ENCODE results near the gene DCXR. TPM values are rescaled to one million over a fixed set of nuclear protein-coding genes. Genes with fewer than 3 reads are reported as not detected.

Gene DCXR
- total RNA-seq, 2 donors from 2014 or later = 235 to 744 TPM

DNA sequence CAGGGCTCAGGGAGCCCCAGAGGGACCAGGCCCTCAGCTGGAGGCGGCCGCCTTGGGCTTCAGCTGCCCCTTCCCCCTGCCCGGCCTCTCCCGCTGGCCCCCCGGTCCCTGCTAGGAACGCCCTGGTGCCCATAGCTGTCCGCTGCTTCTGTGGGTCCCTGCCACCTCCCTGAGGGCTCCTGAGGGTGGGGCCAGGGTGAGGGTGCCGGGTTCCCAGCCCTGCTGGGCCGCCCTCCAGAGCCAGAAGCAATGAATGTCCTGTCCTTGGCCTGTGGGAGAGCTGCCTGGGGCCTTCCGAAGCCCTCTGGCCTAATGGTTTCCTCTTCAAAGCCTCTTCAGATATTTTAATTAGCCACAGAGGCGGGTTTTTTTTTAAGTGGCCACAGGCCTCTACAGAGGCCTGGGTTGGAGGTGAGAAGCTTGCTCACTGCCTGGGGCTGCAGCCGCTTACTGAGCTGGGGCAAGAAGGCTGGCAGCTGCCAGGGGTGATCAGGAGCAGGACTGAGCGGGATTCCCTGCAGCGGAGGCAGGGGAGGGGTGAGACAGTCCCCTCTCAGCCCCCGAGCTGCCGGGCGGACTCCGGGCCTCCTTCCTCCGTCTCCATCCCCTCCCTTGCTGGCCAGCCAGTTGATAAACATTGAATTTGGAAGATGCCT is 24.7 kb downstream of the DCXR start:
- Histone ChIP-seq H3K27ac (peak overlapping the region; percentile 42 to 48), H3K9me3 (no peaks in the 10 kb centered on the region), H3K27me3 (replicated peaks; ENCODE audit: insufficient read depth) (no peaks in the 10 kb centered on the region), H3K4me3 (no peak overlapping the region), H3K36me3 (no peaks in the 10 kb centered on the region), H3K4me1 (replicated peaks) (no peaks in the 10 kb centered on the region)
- WGBS = 63% methylated on average over 17 of the region's 19 CpGs
- DNase-seq (ENCODE audit: low spot score) = no peak
- TF ChIP-seq POLR2AphosphoS5 (IDR thresholded peaks at IDR 0.05) (no peak), POLR2A (IDR thresholded peaks at IDR 0.05) (no peak)
- TF ChIP-seq, protein P1, sequence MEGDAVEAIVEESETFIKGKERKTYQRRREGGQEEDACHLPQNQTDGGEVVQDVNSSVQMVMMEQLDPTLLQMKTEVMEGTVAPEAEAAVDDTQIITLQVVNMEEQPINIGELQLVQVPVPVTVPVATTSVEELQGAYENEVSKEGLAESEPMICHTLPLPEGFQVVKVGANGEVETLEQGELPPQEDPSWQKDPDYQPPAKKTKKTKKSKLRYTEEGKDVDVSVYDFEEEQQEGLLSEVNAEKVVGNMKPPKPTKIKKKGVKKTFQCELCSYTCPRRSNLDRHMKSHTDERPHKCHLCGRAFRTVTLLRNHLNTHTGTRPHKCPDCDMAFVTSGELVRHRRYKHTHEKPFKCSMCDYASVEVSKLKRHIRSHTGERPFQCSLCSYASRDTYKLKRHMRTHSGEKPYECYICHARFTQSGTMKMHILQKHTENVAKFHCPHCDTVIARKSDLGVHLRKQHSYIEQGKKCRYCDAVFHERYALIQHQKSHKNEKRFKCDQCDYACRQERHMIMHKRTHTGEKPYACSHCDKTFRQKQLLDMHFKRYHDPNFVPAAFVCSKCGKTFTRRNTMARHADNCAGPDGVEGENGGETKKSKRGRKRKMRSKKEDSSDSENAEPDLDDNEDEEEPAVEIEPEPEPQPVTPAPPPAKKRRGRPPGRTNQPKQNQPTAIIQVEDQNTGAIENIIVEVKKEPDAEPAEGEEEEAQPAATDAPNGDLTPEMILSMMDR (IDR thresholded peaks at IDR 0.05) = no peak
- intact Hi-C loops (cut with DNase I) = no loop called here

DNA sequence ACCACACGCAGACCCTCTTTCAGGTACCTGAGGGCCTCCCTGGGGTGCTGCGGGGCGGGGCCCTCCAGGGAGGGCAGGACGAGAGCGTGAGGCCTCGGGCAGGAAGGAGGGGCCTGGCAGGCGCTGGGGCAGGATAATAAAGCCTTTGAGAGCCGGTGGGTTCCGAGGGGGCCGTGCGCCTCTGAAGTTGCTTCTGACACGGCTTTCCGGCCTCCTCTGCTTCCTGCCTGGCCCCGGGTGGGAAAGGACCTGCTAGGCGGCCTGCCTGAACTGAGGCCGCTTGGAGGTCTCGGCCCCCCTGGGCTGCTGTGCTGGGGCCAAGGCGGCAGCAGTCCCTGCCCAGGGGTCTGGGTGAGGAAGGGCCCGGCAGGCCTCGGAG is 25.2 kb downstream of the DCXR start:
- Histone ChIP-seq H3K27me3 (replicated peaks; ENCODE audit: insufficient read depth) (no peaks in the 10 kb centered on the region), H3K36me3 (no peaks in the 10 kb centered on the region), H3K9me3 (no peaks in the 10 kb centered on the region), H3K4me1 (replicated peaks) (no peaks in the 10 kb centered on the region), H3K4me3 (no peak overlapping the region), H3K27ac (peak overlapping the region in 1 of 2 donors; percentile 48)
- TF ChIP-seq, protein P1 (IDR thresholded peaks at IDR 0.05) = no peak
- WGBS = 83% methylated on average over 10 of the region's 20 CpGs
- DNase-seq (ENCODE audit: low spot score) = no peak
- intact Hi-C loops (cut with DNase I) = no loop called here

DNA sequence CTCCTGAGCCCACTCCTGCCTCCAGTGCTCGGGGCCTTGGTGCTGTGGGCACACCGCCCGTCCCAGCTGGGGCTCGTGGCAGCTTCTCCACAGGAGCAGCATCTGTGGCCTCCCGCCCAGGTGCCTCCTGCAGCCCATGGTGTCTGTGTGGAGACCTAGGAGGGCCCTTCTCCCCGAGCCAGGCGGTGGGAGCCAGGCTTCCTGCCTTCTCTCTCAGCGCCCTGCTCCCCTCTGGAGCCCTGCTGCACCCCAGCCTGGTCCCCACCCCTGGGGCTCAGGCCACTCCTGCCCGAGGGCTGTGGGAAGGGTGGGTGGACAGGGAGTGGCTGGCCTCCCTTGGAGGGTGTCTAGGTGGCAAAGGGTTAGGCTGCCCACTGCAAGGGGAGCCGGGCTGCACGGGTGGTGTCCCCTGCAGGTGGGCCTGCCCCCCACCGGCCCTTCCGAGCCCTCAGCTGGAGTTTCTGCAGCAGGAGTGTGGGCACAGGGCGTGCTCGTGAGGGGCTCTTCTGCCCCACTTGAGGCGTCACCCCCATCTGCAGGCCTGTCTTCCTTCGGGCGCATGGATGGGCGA is 25.8 kb downstream of the DCXR start:
- H3K4me3 ChIP-seq = no peak overlapping the region
- no peak for DNase-seq (ENCODE audit: low spot score)
- no peaks in the 10 kb centered on the region for H3K36me3 ChIP-seq
- H3K9me3 ChIP-seq = no peaks in the 10 kb centered on the region
- TF ChIP-seq, protein P1 (IDR thresholded peaks at IDR 0.05) = no peak
- no peak for TF ChIP-seq POLR2A (IDR thresholded peaks at IDR 0.05)
- no peak for TF ChIP-seq POLR2AphosphoS5 (IDR thresholded peaks at IDR 0.05)
- H3K4me1 ChIP-seq (replicated peaks) = no peaks in the 10 kb centered on the region
- WGBS = 94% methylated on average over 16 of the region's 19 CpGs
- no peak overlapping the region for H3K27ac ChIP-seq
- intact Hi-C loops (cut with DNase I) = no loop called here
- H3K27me3 ChIP-seq (replicated peaks; ENCODE audit: insufficient read depth) = no peaks in the 10 kb centered on the region

DNA sequence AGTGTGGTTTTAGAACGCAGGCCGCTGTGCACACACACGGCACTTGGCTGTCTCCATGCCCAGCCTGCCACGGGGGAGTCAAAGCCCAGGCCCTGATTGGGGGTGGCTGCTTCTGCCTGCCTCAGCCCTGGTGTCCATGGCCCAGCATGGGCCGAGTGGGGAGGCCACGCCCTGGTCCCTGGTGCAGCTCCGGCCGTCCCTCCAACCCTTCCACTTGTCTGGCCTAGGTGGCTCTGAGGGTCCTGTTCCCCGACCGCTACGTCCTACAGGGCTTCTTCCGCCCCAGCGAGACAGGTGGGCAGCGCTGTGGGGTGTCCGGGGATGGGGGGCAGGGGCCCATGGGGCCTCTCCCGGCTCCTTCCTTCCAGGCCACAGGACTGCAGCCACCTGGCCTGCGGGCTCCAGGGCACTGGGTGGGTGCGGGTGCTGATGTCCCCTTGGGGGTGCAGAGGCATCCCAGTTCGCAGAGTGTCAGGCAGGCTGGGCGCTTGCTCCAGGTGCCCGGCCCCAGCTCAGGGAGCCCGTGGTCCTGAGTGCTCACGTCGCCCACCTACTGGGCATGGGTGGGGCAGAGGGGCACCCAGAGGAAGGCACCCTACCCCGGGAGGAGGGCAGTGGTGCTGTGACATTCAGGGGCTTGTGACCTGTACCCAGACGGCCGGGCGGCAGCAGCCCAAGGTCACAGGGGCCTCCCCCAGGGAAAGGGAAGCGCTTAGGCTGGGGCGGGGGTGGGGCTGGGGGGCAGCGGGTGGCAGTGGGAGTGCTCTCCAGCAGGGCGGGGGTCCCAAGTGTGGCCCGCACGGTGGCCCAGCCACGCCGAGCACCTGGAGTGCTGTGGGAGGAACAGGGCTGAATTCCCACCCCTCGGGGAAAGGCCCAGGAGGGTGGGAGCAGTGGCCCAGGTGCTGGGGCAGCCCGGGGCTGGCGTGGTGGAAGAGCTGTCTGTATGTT is 26.6 kb downstream of the DCXR start:
- TF ChIP-seq POLR2AphosphoS5 (IDR thresholded peaks at IDR 0.05) (no peak), POLR2A (IDR thresholded peaks at IDR 0.05) (no peak)
- TF ChIP-seq, protein P1 (IDR thresholded peaks at IDR 0.05) = no peak
- Histone ChIP-seq H3K27ac (no peak overlapping the region), H3K27me3 (replicated peaks; ENCODE audit: insufficient read depth) (no peaks in the 10 kb centered on the region), H3K9me3 (no peaks in the 10 kb centered on the region), H3K36me3 (no peaks in the 10 kb centered on the region), H3K4me1 (replicated peaks) (no peaks in the 10 kb centered on the region), H3K4me3 (no peak overlapping the region)
- DNase-seq (ENCODE audit: low spot score) = no peak
- WGBS = 89% methylated on average over 37 of the region's 39 CpGs
- intact Hi-C loops (cut with DNase I) = no loop called here
